Measurements from ENCODE around the gene CPED1.
"Not testable (repeated sequence)": the region's sequence is repeated elsewhere in the genome, so short reads cannot be mapped to it uniquely, and the experiment has no call there.

Gene CPED1

GRCh38 chr7:121097577-121097976, 109.1 kb downstream of the CPED1 start:
- no peak for DNase-seq (ENCODE audit: low read depth)

DNA sequence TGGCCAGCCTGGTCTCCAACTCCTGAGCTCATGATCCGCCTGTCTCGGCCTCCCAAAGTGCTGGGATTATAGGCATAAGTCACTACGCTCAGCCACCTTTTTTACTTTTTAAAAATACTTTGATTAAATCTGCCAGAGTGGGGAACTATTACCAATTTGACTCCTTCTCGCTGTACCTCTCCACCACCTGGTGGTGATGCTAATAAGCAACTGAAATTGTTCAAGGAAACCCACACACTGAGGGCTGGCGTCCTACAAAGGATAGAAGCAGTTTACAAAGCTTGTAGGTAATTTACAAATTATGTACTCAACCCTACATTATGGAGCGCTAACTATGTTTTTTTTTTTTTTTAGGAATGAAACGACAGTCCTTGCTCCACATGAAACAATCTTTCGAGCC, 111.1 kb downstream of the CPED1 start:
- no peak for DNase-seq (ENCODE audit: low read depth)

GRCh38 chr7:121101083-121101482, 112.6 kb downstream of the CPED1 start:
- DNase-seq (ENCODE audit: low read depth), result no peak

DNA sequence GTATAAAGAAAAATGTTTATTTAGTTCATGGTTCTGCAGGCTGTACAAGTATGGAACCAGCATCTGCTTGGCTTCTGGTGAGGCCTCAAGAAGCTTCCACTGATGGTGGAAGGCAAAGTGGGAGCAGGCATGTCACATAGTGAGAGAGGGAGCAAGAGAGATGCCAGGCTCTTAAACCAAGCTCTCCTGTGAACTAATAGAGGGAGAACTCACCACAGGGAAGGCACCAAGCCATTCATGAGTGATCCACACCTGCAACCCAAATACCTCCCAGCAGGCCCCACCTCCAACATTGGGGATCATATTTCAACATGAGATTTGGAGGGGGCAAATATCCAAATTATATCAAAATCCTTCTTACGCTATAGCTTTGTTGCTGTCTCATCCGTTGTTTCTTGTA, 113.1 kb downstream of the CPED1 start:
- no peak for DNase-seq (ENCODE audit: low read depth)

- no peak for DNase-seq (ENCODE audit: low read depth)
Measured at GRCh38 chr7:121102619-121103018, 114.1 kb downstream of the CPED1 start.

GRCh38 chr7:121103086-121103485, 114.6 kb downstream of the CPED1 start:
- no peak for DNase-seq (ENCODE audit: low read depth)

GRCh38 chr7:121103579-121103978, 115.1 kb downstream of the CPED1 start:
- no peak for DNase-seq (ENCODE audit: low read depth)

GRCh38 chr7:121105262-121105661, 116.8 kb downstream of the CPED1 start:
- DNase-seq (ENCODE audit: low read depth), result no peak

GRCh38 chr7:121107923-121108498, 119.5 kb downstream of the CPED1 start:
- DNase-seq (ENCODE audit: low read depth), result no peak

DNA sequence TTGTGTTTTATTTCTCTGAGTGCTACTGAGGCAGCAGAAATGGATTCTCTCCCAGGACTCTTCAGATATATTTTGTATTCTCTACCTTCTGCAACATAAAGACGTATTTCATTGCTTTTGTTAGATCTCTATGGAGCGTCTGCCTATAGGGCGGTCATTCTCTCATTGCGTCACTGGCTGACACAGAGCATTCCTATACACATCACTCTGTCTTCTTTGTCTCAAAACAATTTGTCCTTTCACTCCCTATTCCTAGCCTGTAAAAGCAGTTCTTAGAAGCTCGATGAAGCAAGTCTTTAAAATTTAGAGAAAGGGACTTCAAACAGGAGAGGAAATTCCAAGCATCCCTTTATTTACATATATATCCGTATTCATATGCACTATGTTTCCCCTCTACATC, 120.6 kb downstream of the CPED1 start:
- DNase-seq (ENCODE audit: low read depth), result no peak

DNA sequence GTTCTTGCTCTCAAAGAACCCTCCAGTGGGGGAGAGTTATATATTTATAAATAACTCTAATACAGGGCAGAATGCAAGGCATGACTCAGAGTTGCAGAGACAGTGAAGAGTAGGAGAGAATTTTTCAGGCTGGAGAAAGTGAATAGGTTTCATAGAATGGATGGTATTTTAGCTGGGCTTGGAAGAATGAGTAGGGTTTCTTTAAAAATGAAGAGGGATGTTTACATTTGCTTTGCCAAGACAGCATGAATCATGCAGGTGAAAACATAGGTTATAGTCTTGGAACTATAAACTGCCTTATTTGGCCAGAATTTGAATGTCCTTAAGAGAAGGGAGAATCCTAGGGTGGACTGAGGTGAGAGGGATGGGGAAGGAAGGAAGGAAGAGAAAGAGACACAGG, 124.8 kb downstream of the CPED1 start:
- no peak for DNase-seq (ENCODE audit: low read depth)

DNA sequence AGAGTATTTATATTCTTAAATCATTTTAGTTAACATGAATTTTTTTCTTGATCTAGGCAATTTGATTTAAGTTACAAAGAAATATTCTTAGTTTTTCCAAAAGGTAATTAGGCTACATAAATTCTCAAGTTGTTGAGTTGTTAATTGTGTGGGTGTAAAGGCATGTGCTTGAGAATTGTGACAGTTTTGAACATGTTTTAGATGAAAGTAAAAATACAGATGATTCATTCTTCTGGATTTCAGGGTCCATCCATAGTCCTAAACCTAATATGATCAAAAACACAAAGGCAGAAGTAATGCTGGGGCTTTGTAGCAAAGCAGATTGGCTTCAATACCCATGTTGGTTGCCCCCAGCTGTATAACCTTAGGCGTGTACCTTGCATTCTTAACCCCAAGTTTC, 127.9 kb downstream of the CPED1 start:
- DNase-seq (ENCODE audit: low read depth), result no peak

DNA sequence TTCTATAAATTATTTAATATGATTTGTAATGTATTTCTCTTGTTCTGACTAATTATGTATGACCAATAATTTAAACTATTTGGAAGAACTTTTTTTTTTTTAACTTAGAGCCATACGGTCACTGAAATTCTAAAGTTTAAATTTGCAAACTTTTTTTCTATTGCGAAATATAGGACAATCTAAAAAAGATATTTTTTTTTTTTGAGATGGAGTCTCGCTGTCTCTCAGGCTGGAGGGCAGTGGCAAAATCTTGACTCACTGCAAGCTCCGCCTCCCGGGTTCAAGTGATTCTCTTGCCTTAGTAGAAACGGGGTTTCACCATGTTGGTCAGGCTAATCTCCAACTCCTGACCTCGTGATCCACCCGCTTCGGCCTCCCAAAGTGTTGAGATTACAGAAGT, 130.5 kb downstream of the CPED1 start:
- no peak for DNase-seq (ENCODE audit: low read depth)

- no peak for DNase-seq (ENCODE audit: low read depth)
Measured at GRCh38 chr7:121123032-121123431, 134.5 kb downstream of the CPED1 start.

DNA sequence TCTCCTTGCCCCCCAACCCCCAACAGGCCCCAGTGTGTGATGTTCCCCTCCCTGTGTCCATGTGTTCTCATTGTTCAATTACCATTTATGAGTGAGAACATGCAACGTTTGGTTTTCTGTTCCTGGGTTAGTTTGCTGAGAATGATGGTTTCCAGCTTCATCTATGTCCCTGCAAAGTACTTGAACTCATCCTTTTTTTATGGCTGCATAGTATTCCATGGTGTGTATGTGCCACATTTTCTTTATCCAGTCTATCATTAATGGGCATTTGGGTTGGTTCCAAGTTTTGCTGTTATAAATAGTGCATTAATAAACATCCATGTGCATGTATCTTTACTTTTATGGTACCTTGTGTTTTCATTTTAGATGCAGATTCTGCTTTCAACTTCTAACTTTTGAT, 136.9 kb downstream of the CPED1 start:
- not testable (repeated sequence) for DNase-seq (ENCODE audit: low read depth)

DNA sequence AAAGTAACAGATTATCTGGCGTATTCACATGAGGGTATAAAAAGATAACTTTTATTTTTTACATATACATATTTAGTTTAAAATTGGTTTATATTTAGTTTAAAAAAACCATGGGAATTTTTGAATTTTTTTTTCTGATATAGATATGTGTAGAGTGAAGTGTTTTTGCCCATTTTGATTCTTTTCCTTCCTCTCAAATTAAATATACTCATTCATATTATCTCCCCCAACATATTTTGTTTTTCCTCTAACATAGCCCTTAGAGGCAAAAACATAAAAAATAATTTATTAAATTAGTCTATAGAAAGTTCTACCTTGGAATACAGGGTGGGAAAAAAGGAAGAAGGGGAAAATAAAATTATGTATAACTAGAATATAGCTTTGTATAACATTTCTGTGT, 137.7 kb downstream of the CPED1 start:
- DNase-seq (ENCODE audit: low read depth), result no peak

DNA sequence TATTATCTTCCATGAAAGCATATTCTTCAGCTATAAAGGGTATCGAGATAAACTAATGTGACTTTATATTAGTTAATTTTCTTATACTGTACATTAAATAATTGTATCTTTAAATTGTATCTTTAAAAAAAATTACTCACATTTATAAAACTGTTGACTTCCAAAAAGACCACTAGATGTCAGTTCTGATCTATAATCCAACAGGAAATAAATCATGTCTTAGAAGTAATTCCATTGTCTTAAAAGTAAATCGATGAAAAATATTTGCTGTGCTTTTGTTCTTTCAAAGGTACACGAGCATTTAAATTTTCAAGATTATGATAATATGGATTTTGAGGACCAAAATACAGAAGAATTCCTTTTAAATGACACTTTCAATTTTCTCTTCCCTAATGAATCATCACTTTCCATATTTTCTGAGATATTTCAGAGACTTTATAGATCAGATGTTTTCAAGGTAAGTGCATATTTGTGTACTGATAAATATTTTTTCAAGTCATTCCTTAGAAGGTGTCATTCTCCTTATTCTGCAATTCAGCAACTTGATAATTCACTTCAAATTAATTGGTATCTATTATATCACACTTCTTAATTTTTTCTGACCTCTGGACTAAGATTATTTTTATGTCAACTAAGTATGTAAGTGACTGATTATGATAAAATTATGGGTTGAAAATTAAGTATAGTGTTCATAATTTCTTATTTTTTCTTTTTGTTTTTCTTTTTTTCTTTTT, 138.5 kb downstream of the CPED1 start:
- DNase-seq (ENCODE audit: low read depth), result no peak

- DNase-seq (ENCODE audit: low read depth), result no peak
Measured at GRCh38 chr7:121132940-121133339, 144.4 kb downstream of the CPED1 start.

DNA sequence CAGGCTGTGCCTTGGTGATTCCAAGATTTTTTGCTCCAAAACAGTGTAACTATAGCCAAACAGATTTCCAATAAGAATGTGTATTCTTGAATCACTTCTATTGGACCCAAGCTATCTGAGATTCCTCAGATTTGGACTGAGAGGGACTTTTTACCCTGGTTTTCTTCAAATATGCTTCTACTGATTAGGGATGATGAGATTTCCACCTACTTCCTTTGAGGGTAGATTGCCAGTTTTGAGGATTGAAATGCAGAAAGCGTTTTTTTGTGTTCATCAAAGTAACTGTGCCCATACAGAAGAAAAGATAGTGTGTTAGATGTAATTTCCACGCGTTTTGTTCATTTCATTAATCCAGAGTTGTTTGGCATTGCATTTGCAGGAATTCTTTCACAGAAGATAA, 144.9 kb downstream of the CPED1 start:
- no peak for DNase-seq (ENCODE audit: low read depth)

DNA sequence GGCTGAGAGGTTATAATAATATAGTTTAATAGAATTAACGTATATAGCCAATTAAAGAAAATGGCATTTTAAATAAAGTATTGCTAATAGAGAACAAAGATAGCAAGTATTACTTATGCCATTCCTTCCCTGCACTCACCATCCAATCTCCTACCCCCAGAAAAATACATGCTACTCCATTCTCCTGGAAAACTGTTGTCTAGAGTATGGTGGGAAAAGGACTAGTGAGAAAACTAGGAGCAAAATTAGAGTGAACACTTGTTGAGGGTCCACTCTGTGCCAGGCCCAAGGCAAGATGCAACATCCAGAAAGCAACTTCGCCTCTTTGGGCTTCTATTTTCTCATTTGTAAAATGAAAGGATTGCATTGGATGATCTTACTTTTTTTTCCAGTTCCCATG, 149.1 kb downstream of the CPED1 start:
- DNase-seq (ENCODE audit: low read depth), result no peak

GRCh38 chr7:121138262-121138933, 149.9 kb downstream of the CPED1 start:
- no peak for DNase-seq (ENCODE audit: low read depth)

DNA sequence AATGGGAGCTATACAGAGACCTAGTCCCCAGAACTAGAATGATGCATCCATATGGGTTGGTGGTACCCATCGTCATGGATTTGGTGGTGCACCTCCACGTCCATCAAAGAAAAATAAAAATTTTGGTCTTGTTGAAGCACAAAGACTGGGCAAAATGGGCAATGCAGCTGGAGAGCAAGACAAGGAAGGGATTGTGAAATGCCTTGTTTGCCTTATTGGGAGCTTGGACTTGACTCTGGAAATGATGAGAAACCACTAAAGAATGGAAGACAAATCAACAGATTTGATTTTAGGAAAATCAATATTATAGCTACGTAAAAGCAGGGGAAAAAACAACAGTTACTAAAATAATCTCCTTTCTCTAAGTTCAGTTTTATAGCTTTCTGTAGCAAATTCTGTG, 150.9 kb downstream of the CPED1 start:
- no peak for DNase-seq (ENCODE audit: low read depth)

DNA sequence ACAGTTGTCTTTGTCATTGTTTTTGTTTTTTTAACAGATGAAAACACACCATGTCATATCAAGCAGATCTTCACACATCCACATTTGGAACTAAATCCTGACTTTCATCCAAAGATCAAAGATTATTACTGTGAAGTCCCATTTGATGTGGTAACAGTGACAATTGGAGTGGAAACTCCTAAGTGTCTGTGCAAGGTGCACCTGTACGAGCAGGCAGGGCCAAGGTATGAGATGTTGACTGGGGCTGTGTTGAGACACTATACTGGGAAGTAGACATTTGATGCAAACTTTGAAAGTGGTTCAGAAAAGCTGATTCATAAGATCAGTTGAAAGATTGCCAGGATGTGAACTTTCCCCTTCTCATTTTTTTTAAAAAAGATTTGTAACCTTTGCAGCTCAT, 152.3 kb downstream of the CPED1 start:
- DNase-seq (ENCODE audit: low read depth), result no peak

DNA sequence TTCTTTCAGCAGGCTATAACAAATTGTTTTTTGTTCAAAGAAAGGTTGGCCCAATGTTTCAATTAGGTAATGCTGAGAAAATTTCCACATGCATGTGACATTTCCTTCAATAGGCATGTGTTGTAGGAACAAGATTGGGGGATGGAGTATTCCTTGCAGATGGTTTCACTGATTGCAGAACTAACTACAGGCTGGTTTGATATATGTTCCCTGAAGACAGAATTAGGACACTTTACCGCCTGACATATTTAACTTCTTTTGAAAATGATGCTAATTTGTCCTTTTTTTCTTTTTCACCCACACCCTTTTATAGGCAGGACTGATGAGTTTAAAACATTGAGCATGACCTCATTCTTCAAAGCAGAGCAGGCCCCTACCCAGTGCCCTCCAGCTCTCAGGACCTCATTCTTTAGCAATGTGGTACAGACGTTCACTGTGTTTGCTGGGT, 163.3 kb downstream of the CPED1 start:
- no peak for DNase-seq (ENCODE audit: low read depth)
